ENCODE results near the gene MEGF8. TPM values are rescaled to one million over a fixed set of nuclear protein-coding genes. Genes with fewer than 3 reads are reported as not detected.

Gene MEGF8
- total RNA-seq, 4 donors from 2014 or later = 12.5 to 150 (median 35.7) TPM

DNA sequence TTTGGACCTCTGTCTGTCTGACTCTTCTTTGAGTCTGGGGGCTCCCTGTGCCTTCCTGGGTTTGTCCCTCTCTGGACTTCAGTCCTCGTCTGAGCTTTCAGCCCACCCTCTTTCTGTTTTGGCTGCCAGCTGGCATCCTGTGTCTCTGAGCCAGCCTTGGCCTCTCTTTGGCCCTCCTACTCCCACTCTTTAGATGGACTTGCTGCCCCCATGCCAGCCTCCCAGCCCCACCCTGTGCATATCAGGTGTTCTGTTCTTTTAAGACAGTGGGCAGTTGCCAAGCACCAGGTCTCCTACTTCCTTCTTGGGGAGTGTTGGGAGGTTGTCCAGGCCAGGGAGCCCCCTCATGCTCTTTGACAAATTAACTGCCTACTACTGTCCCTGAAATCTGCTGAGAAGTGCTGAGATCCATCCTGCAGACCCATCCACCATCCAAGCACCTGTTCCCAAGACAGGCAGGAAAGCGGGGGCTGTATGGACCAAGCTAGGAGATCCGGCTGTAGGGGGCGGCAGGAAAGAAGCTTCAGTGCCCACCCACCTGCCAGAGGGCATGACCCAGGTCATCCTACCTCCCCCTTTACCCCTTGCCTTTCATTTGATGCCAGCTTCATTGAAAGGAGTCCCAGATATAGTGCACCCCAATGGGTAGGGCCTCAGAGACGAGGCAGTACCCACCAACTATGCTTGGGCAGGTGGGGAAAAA, 46.8 kb upstream of the MEGF8 start:
- peaks cover 49 to 55% of the 10 kb centered on the region in 2 donors for H3K4me1 ChIP-seq
- H3K4me3 ChIP-seq (replicated peaks in 1 of 3) = no peak overlapping the region
- DNase-seq = no peak
- intact Hi-C loops (cut with DNase I) = no loop called here
- peak overlapping the region in 2 of 3 donors; percentile 41 to 93 for H3K27ac ChIP-seq
- H3K27me3 ChIP-seq = no peaks in the 10 kb centered on the region
- H3K36me3 ChIP-seq = peaks cover 12 to 13% of the 10 kb centered on the region in 2 donors
- H3K9me3 ChIP-seq = no peaks in the 10 kb centered on the region
- WGBS, 2 donors = 77 to 87% methylated on average over 4 to 5 of the region's 5 CpGs
- TF ChIP-seq POLR2A (IDR thresholded peaks at IDR 0.05) = no peak
- TF ChIP-seq CTCF (IDR thresholded peaks at IDR 0.05) = no peak

GRCh38 chr19:42279155-42279901, 46.1 kb upstream of the MEGF8 start:
- TF ChIP-seq CTCF (IDR thresholded peaks at IDR 0.05) (no peak), POLR2A (IDR thresholded peaks at IDR 0.05) (no peak)
- 12 to 16% methylated on average over 6 of the region's 6 CpGs for WGBS, 2 donors
- Histone ChIP-seq H3K27me3 (no peaks in the 10 kb centered on the region), H3K9me3 (no peaks in the 10 kb centered on the region), H3K4me3 (replicated peaks in 1 of 3) (peak overlapping the region in 2 of 3 donors; percentile 68 to 82), H3K27ac (peak overlapping the region in 2 of 3 donors; percentile 93 to 97), H3K4me1 (peaks cover 49 to 55% of the 10 kb centered on the region in 2 donors), H3K36me3 (peaks cover 5 to 7% of the 10 kb centered on the region in 2 donors)
- no peak for DNase-seq
- intact Hi-C loops (cut with DNase I) = no loop called here

DNA sequence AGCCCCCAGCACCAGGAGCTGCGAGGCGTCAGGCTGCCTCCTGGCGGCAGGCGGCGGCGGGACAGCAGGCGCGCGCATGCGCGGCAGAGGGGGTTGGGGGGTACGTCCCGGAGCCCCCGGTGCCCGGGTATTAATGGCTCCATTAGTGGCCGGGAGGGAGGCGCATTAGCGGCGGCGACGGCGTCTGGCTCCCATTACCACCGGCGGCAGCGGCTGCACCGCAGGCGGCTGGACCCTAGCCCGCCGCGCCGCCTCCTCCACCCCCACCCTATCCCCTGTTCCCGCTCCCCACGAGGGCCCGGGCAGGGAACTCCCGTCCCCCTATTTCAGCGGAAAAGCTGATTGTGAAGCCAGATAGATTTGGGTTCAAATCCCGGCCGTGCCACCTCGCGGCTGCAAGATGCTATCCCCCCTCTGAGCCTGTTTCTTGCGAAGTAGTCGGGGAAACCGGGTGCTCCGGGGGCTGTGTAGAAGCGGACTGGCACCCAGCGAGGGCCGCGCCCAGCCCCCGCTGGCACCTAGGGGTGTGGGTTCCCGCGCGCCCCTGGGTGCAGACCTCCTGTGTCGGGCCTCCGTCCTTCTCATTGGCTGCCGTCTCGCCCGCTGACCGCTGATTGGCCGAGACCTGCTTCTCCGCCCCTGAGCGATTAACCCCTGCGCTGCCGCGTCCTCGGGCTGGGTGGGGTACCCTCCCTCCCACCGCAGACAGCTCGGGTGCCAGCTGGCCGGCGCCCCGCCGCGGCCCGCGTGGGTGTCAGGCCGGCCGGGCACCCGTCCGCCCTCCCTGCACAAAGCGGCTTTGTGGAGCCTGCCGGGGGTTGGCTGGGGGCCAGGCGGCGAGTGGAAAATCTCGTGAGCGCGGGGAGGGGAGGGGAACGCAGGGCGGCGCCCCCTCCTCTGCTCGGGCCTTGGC, 45.3 kb upstream of the MEGF8 start:
- 0 to 1% methylated on average over 12 to 29 of the region's 89 CpGs for WGBS, 2 donors
- peak; percentile 83 to 89 for DNase-seq
- intact Hi-C loops (cut with DNase I) = no loop called here
- H3K27ac ChIP-seq = peak overlapping the region; percentile 89 to 97 (median 93)
- no peaks in the 10 kb centered on the region for H3K27me3 ChIP-seq
- peaks cover 56 to 60% of the 10 kb centered on the region in 2 donors for H3K4me1 ChIP-seq
- H3K36me3 ChIP-seq = no peaks in the 10 kb centered on the region
- peak overlapping the region; percentile 68 to 82 (median 76) for H3K4me3 ChIP-seq (replicated peaks in 1 of 3)
- TF ChIP-seq CTCF (IDR thresholded peaks at IDR 0.05) (peak; percentile 68 to 88 (median 78)), POLR2A (IDR thresholded peaks at IDR 0.05) (peak in 1 of 2 donors; percentile 34)
- no peaks in the 10 kb centered on the region for H3K9me3 ChIP-seq

GRCh38 chr19:42280815-42281145, 44.7 kb upstream of the MEGF8 start:
- Histone ChIP-seq H3K36me3 (no peaks in the 10 kb centered on the region), H3K9me3 (no peaks in the 10 kb centered on the region), H3K4me3 (replicated peaks in 1 of 3) (peak overlapping the region; percentile 68 to 82 (median 76)), H3K27me3 (no peaks in the 10 kb centered on the region), H3K27ac (peak overlapping the region; percentile 89 to 97 (median 93)), H3K4me1 (peaks cover 62 to 67% of the 10 kb centered on the region in 2 donors)
- peak in 1 of 2 donors; percentile 36 for DNase-seq
- intact Hi-C loops (cut with DNase I) = no loop called here
- no peak for TF ChIP-seq POLR2A (IDR thresholded peaks at IDR 0.05)
- no peak for TF ChIP-seq CTCF (IDR thresholded peaks at IDR 0.05)
- WGBS, 2 donors = 1 to 5% methylated on average over 12 to 18 of the region's 20 CpGs
